Measurements from ENCODE around the gene EMC8.

GRCh38 chr16:85781156-85781555, 18.2 kb downstream of the EMC8 start:
- TF ChIP-seq EZH2 (IDR thresholded peaks at IDR 0.05) (no peak), POLR2AphosphoS5 (IDR thresholded peaks at IDR 0.05; ENCODE audit: borderline replicate concordance, low read depth, low read length) (no peak)

Measured in SK-N-MC (cell line).